ENCODE results near the gene CORO7.

Gene CORO7

GRCh38 chr16:4425378-4426020, 9.1 kb upstream of the CORO7 start, which contains the start of gene DNAJA3:
Gene DNAJA3, plus strand, starts transcription at chr16:4425868. Its CDS starts 14 bp downstream, at chr16:4425882.
- H3K9me3 ChIP-seq (ENCODE audit: low read length) = no peaks in the 10 kb centered on the region
- no peaks in the 10 kb centered on the region for H4K20me1 ChIP-seq (ENCODE audit: insufficient read depth, low read length)
- peak within 1 kb of the TSS; percentile 96 for H3K4me2 ChIP-seq (ENCODE audit: low read length)
- peaks cover 19% of the 10 kb centered on the region for H3K4me1 ChIP-seq (ENCODE audit: insufficient read depth, low read length, severe bottlenecking)
- H3K79me2 ChIP-seq (ENCODE audit: insufficient read depth, low read length) = peaks cover 28% of the 10 kb centered on the region
- peak within 1 kb of the TSS; percentile 80 for H3K9ac ChIP-seq (ENCODE audit: low read length)
- H3K27ac ChIP-seq (ENCODE audit: low read depth, low read length, poor library complexity, severe bottlenecking) = peak within 1 kb of the TSS; percentile 91
- H3K4me3 ChIP-seq (ENCODE audit: low read depth, low read length, poor library complexity, severe bottlenecking) = peak within 1 kb of the TSS; percentile 82
- H3K36me3 ChIP-seq (ENCODE audit: insufficient read depth, low read length) = peaks cover 21% of the 10 kb centered on the region
- no peaks in the 10 kb centered on the region for H3K9me2 ChIP-seq (ENCODE audit: low read depth, low read length)
- TF ChIP-seq CTCF (IDR thresholded peaks at IDR 0.05; ENCODE audit: low read length) = no peak
- TF ChIP-seq EZH2 (IDR thresholded peaks at IDR 0.05; ENCODE audit: borderline replicate concordance, low read length) = no peak
- no peak within 1 kb of the TSS for H2AFZ ChIP-seq (ENCODE audit: low read length)
- H3F3A ChIP-seq (ENCODE audit: insufficient read depth, low read length) = no peaks in the 10 kb centered on the region
- no peaks in the 10 kb centered on the region for H3K27me3 ChIP-seq (ENCODE audit: insufficient read depth, low read length)

- Histone ChIP-seq H3K9me3 (ENCODE audit: low read length) (no peaks in the 10 kb centered on the region), H3K36me3 (ENCODE audit: insufficient read depth, low read length) (no peaks in the 10 kb centered on the region), H3K4me1 (ENCODE audit: insufficient read depth, low read length, severe bottlenecking) (peaks cover 15% of the 10 kb centered on the region), H4K20me1 (ENCODE audit: insufficient read depth, low read length) (no peaks in the 10 kb centered on the region), H3K79me2 (ENCODE audit: insufficient read depth, low read length) (peaks cover under 1% of the 10 kb centered on the region; the same call in 1 of the 2 replicates), H3K4me2 (ENCODE audit: low read length) (no peak overlapping the region), H3K4me3 (ENCODE audit: low read depth, low read length, poor library complexity, severe bottlenecking) (no peak overlapping the region), H3K9me2 (ENCODE audit: low read depth, low read length) (no peaks in the 10 kb centered on the region), H3F3A (ENCODE audit: insufficient read depth, low read length) (no peaks in the 10 kb centered on the region), H3K27ac (ENCODE audit: low read depth, low read length, poor library complexity, severe bottlenecking) (no peak overlapping the region), H3K27me3 (ENCODE audit: insufficient read depth, low read length) (no peaks in the 10 kb centered on the region), H3K9ac (ENCODE audit: low read length) (no peak overlapping the region), H2AFZ (ENCODE audit: low read length) (no peak overlapping the region)
- TF ChIP-seq CTCF (IDR thresholded peaks at IDR 0.05; ENCODE audit: low read length) = no peak
- no peak for TF ChIP-seq EZH2 (IDR thresholded peaks at IDR 0.05; ENCODE audit: borderline replicate concordance, low read length)
Observed at GRCh38 chr16:4420505-4421105, 4.2 kb upstream of the CORO7 start.

- TF ChIP-seq EZH2 (IDR thresholded peaks at IDR 0.05; ENCODE audit: borderline replicate concordance, low read length) = no peak
- TF ChIP-seq CTCF (IDR thresholded peaks at IDR 0.05; ENCODE audit: low read length) = no peak
- Histone ChIP-seq H4K20me1 (ENCODE audit: insufficient read depth, low read length) (no peaks in the 10 kb centered on the region), H3K27ac (ENCODE audit: low read depth, low read length, poor library complexity, severe bottlenecking) (no peak overlapping the region)
Observed at GRCh38 chr16:4419402-4419959, 3.1 kb upstream of the CORO7 start.

More at GRCh38 chr16:4419402-4419959, 3.1 kb upstream of the CORO7 start:
- H2AFZ ChIP-seq (ENCODE audit: low read length) = no peak overlapping the region
- peaks cover 4% of the 10 kb centered on the region; the same call in 1 of the 2 replicates for H3F3A ChIP-seq (ENCODE audit: insufficient read depth, low read length)
- H3K9ac ChIP-seq (ENCODE audit: low read length) = no peak overlapping the region
- no peaks in the 10 kb centered on the region for H3K9me3 ChIP-seq (ENCODE audit: low read length)
- no peaks in the 10 kb centered on the region for H3K27me3 ChIP-seq (ENCODE audit: insufficient read depth, low read length)
- no peak overlapping the region for H3K4me3 ChIP-seq (ENCODE audit: low read depth, low read length, poor library complexity, severe bottlenecking)
- no peak overlapping the region for H3K4me2 ChIP-seq (ENCODE audit: low read length)
- no peaks in the 10 kb centered on the region for H3K9me2 ChIP-seq (ENCODE audit: low read depth, low read length)
- no peaks in the 10 kb centered on the region; the same call in 1 of the 2 replicates for H3K36me3 ChIP-seq (ENCODE audit: insufficient read depth, low read length)
- H3K4me1 ChIP-seq (ENCODE audit: insufficient read depth, low read length, severe bottlenecking) = peaks cover 20% of the 10 kb centered on the region
- H3K79me2 ChIP-seq (ENCODE audit: insufficient read depth, low read length) = peaks cover 12% of the 10 kb centered on the region
